Measurements from ENCODE around the gene SLC9A9. TPM values are rescaled to one million over a fixed set of nuclear protein-coding genes. Genes with fewer than 3 reads are reported as not detected.

SLC9A9 gene
- total RNA-seq, 2 donors from 2014 or later = 25.3 to 31.8 TPM

GRCh38 chr3:143619231-143619630, 229.0 kb downstream of the SLC9A9 start:
- DNase-seq (no peak), ATAC-seq (no peak)
- Mint-ChIP-seq H3K4me3 (no peak overlapping the region), H3K27ac (no peak overlapping the region), H3K36me3 (ENCODE audit: low read depth) (peaks cover 7% of the 10 kb centered on the region), H3K4me1 (peaks cover under 1% of the 10 kb centered on the region), H3K27me3 (no peaks in the 10 kb centered on the region)
- H3K9me3 ChIP-seq (ENCODE audit: control insufficient read depth, low read length, poor library complexity, severe bottlenecking) = no peaks in the 10 kb centered on the region

DNA sequence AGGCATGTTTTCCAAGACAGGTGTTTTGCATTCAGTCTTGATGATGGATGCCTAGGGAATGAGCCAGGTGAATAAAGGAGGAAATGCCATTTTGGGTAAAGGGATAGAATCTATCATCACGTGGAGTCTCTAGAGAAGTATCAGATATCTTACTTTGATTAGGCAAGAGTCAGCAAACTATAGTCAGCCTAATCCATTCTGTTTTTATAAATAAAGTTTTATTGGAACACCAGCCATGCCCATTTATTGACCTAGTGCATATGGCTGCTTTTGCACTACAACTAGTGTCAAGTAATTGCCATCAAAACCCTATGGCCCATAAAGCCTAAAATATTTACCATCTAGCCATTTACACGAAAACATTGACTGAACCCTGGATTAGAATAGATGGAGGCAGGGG, 231.2 kb downstream of the SLC9A9 start:
- H3K27me3 Mint-ChIP-seq = no peaks in the 10 kb centered on the region
- H3K4me3 Mint-ChIP-seq = no peak overlapping the region
- ATAC-seq (no peak), DNase-seq (no peak)
- no peaks in the 10 kb centered on the region for H3K9me3 ChIP-seq (ENCODE audit: control insufficient read depth, low read length, poor library complexity, severe bottlenecking)
- H3K36me3 Mint-ChIP-seq (ENCODE audit: low read depth) = peaks cover 6% of the 10 kb centered on the region
- peaks cover 2% of the 10 kb centered on the region for H3K4me1 Mint-ChIP-seq
- no peak overlapping the region for H3K27ac Mint-ChIP-seq

DNA sequence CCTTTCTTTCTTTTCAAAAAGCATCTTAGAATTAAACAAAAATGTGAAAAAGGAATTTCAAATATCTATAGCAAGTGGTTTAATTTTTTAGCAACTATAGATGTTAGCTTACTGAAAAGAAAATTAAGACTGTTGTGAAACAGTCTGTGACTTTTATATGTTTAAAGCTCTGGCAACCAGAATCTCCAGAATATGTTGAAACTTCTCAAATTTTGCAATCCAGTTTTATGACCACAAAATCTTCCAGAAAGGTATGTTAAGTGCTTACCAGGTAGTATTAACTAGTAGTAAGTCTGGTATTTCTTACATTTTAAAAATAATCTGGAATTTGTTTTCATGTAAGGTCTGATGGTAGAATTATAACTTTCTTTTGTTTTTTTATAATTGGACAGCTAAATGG, 235.0 kb downstream of the SLC9A9 start:
- Mint-ChIP-seq H3K27me3 (no peaks in the 10 kb centered on the region), H3K4me3 (no peak overlapping the region), H3K27ac (peak overlapping the region; percentile 6), H3K36me3 (ENCODE audit: low read depth) (peaks cover 6% of the 10 kb centered on the region), H3K4me1 (peaks cover 2% of the 10 kb centered on the region)
- ATAC-seq = no peak
- DNase-seq = no peak
- H3K9me3 ChIP-seq (ENCODE audit: control insufficient read depth, low read length, poor library complexity, severe bottlenecking) = no peaks in the 10 kb centered on the region

GRCh38 chr3:143612541-143612940, 235.7 kb downstream of the SLC9A9 start:
- Mint-ChIP-seq H3K4me1 (peaks cover 2% of the 10 kb centered on the region), H3K4me3 (no peak overlapping the region), H3K27me3 (no peaks in the 10 kb centered on the region), H3K27ac (no peak overlapping the region), H3K36me3 (ENCODE audit: low read depth) (no peaks in the 10 kb centered on the region)
- ATAC-seq (no peak), DNase-seq (no peak)
- H3K9me3 ChIP-seq (ENCODE audit: control insufficient read depth, low read length, poor library complexity, severe bottlenecking) = no peaks in the 10 kb centered on the region

DNA sequence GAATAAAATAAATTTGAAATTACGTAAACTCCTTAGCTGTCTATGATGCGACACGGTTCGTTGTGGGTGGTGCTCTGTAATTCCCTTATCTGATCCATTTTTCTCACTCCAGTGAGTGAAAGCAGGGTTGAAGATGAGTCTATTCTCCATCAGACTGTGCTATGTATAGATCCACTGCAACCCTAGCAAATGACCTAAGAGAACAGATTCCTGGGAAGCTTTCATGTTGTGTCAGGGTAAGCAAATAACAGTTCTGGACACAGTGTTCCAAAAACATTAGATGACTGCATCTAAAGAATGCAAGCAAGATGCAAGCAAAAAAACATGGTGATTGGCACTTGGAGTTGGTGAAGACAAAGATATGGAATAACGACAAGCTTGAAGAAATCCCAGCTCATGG, 239.3 kb downstream of the SLC9A9 start:
- H3K27ac Mint-ChIP-seq = no peak overlapping the region
- H3K27me3 Mint-ChIP-seq = no peaks in the 10 kb centered on the region
- no peak overlapping the region for H3K4me3 Mint-ChIP-seq
- ATAC-seq = no peak
- no peaks in the 10 kb centered on the region for H3K4me1 Mint-ChIP-seq
- no peak for DNase-seq
- H3K36me3 Mint-ChIP-seq (ENCODE audit: low read depth) = peaks cover 7% of the 10 kb centered on the region
- H3K9me3 ChIP-seq (ENCODE audit: control insufficient read depth, low read length, poor library complexity, severe bottlenecking) = no peaks in the 10 kb centered on the region

DNA sequence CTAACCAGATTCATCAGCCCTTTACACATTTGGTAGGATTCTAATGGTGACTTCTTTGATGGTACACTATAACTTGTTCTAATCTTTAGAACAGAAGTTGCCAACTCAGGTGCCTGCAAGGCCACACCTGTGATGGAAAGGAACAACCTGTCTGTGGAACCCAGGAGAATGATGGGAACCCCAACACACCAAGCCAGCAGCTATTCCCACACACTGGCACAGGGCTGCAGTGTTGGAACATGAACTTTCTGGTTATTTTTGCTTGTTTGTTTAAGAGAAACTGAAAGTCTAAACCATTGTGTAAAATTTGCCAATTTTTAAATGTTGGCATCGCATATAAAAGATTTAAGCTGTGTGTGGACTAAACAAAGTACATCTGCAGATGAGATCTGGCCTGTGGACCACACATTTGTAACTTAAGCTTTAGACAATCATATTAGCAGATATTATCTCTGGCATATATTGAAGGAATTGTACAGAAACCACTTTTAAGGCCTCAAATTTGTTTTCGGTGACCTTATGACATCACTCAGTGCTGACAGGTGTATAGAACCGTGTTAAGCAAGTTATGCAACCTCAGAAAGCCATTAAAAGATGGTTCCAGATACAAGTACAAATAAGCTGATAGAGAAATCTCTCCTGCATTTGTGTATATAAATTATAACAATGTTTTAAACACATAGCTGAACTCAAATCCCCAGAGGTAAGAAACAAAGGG, 242.9 kb downstream of the SLC9A9 start:
- no peak overlapping the region for H3K4me3 Mint-ChIP-seq
- H3K27ac Mint-ChIP-seq = no peak overlapping the region
- peaks cover 7% of the 10 kb centered on the region for H3K36me3 Mint-ChIP-seq (ENCODE audit: low read depth)
- H3K9me3 ChIP-seq (ENCODE audit: control insufficient read depth, low read length, poor library complexity, severe bottlenecking) = no peaks in the 10 kb centered on the region
- DNase-seq = no peak
- no peak for ATAC-seq
- peaks cover 2% of the 10 kb centered on the region for H3K4me1 Mint-ChIP-seq
- no peaks in the 10 kb centered on the region for H3K27me3 Mint-ChIP-seq

DNA sequence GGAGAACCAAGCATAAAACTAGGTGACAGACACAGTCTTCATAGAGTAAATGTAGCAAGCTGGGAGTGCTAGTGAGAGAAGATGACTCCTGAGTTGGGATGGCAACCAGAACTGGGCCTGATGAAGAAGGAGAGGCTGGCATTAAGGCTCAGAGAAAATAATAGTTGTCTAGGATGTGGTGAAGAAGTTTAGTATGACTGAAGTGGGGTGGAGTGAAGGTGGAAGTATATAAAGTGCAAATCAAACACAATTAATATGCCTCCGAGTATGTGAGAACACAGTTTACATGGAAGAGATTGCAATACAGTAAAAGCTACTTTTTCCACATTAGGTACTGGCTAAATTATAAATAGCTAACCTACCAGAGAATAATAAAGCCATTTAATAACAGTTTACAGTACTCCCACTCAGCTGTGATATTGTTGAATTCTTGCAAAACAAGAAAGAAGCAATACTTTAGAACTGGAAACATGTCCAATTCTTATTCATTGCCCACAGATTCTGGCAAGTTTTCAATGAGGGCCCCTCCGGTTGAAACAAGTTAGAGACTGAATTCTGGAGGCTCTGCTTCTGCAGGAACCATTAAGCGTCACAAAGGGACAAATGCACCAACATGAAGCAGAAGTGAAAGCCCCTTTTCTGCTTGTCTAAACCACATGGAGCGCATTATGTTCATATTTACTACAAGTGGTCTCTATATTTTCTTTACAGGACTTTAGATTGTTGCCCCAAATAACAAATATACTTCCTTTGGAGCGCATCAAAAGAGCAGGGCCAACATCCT, 243.7 kb downstream of the SLC9A9 start:
- Mint-ChIP-seq H3K36me3 (ENCODE audit: low read depth) (peaks cover 7% of the 10 kb centered on the region), H3K27me3 (no peaks in the 10 kb centered on the region), H3K27ac (no peak overlapping the region), H3K4me3 (no peak overlapping the region), H3K4me1 (peaks cover 2% of the 10 kb centered on the region)
- ATAC-seq (no peak), DNase-seq (no peak)
- H3K9me3 ChIP-seq (ENCODE audit: control insufficient read depth, low read length, poor library complexity, severe bottlenecking) = no peaks in the 10 kb centered on the region

GRCh38 chr3:143603774-143604173, 244.5 kb downstream of the SLC9A9 start:
- H3K27ac Mint-ChIP-seq = no peak overlapping the region
- H3K4me3 Mint-ChIP-seq = no peak overlapping the region
- no peak for DNase-seq
- peaks cover 2% of the 10 kb centered on the region for H3K4me1 Mint-ChIP-seq
- no peak for ATAC-seq
- H3K27me3 Mint-ChIP-seq = no peaks in the 10 kb centered on the region
- H3K9me3 ChIP-seq (ENCODE audit: control insufficient read depth, low read length, poor library complexity, severe bottlenecking) = no peaks in the 10 kb centered on the region
- peaks cover 7% of the 10 kb centered on the region for H3K36me3 Mint-ChIP-seq (ENCODE audit: low read depth)

GRCh38 chr3:143601723-143602484, 246.4 kb downstream of the SLC9A9 start:
- no peaks in the 10 kb centered on the region for H3K9me3 ChIP-seq (ENCODE audit: control insufficient read depth, low read length, poor library complexity, severe bottlenecking)
- Mint-ChIP-seq H3K27me3 (no peaks in the 10 kb centered on the region), H3K4me1 (peaks cover 2% of the 10 kb centered on the region), H3K36me3 (ENCODE audit: low read depth) (peaks cover 7% of the 10 kb centered on the region), H3K4me3 (no peak overlapping the region), H3K27ac (no peak overlapping the region)
- DNase-seq (no peak), ATAC-seq (no peak)

DNA sequence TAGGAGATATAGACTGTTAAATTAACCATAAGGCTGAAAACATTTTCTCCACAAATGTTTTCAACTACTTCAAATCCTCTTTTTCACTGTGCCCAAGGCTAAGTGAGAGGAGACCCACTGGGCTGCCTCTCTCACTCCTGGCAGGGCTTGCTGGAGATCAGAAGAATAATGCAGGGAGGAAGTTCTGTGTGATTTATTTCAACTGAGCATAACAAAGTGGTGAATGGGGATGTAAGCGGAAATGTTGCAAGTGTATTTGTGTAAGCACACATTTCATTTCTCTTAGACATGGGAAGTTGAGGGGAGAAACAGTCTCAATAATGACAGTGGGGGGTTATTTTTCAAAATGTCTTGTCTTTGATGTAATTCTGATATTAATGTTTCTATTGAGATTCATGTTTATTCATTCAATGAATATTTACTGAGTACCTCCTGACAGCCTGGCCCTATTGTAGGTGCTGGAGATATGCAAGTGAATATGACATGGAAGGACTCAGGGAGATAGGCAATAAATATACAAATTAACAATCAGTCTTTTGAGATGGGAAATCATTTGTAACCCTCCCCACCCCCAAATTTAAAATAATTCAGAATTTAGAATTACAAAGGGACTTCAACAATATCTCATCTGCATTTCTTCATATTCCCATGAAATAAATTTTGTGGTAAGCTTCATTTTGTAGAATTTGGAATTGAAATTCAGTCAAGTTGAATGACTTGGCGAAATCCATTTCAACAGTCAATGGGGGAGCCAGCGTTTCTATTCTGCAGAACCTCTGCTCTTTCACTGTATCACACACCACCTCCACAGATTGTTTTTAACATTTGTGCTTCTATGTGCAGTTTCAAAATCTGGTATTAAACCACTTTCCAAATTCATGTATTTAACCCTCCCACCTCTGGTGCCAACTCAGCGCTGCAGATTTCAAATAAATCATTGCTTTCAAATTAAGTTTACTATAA, 247.2 kb downstream of the SLC9A9 start:
- Mint-ChIP-seq H3K4me1 (peaks cover 2% of the 10 kb centered on the region), H3K36me3 (ENCODE audit: low read depth) (peaks cover 4% of the 10 kb centered on the region), H3K27me3 (no peaks in the 10 kb centered on the region), H3K4me3 (no peak overlapping the region), H3K27ac (no peak overlapping the region)
- ATAC-seq (no peak), DNase-seq (no peak)
- H3K9me3 ChIP-seq (ENCODE audit: control insufficient read depth, low read length, poor library complexity, severe bottlenecking) = no peaks in the 10 kb centered on the region

DNA sequence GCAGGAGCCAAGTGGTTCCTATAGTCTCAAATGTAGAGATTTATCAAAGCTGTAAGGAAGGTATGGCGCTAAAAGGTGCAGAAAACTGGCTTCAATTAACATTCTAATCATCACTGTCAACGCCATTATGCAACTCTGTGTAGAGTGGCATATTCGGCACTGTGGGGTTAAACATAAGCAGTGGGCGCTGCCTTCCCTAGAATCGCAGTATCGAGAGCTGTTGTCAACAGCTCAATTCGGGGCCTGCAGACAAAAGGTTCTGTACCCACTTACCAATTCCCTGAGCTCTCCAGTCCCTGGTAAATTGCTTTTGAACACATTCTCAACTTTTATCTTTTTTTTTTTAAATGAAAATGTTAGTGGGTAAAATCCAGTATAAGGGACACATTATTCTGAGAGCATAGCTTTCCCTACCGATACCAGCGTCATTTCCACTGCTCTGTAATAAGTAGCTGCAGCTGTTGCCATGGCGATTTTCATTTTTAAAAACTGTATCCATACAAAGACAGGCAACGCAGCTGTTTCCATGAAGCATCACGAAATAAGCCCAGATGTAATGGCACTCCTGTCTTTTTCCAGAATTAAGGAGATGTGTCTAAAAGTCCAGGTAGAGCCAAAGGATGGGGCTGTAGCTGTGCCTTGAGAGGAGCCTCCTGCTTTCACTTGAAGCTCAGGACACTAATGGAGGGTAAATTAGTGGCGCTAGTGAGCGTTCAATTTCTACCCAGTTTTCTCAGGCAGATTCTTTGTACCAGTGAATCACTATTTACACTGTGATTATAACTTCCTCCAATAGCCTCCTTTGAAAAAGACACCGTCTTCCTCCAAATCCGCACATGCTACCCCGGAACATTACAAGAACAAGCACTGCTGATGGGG, 250.3 kb downstream of the SLC9A9 start:
- no peaks in the 10 kb centered on the region for H3K9me3 ChIP-seq (ENCODE audit: control insufficient read depth, low read length, poor library complexity, severe bottlenecking)
- H3K27ac Mint-ChIP-seq = no peak overlapping the region
- peaks cover 2% of the 10 kb centered on the region for H3K4me1 Mint-ChIP-seq
- DNase-seq (no peak), ATAC-seq (no peak)
- H3K4me3 Mint-ChIP-seq = no peak overlapping the region
- H3K36me3 Mint-ChIP-seq (ENCODE audit: low read depth) = peaks cover 2% of the 10 kb centered on the region
- H3K27me3 Mint-ChIP-seq = no peaks in the 10 kb centered on the region
